ENCODE results near the gene CWC22. TPM values are rescaled to one million over a fixed set of nuclear protein-coding genes. Genes with fewer than 3 reads are reported as not detected.

Gene CWC22
- total RNA-seq, 1 donor from 2014 or later = 18.0 TPM

DNA sequence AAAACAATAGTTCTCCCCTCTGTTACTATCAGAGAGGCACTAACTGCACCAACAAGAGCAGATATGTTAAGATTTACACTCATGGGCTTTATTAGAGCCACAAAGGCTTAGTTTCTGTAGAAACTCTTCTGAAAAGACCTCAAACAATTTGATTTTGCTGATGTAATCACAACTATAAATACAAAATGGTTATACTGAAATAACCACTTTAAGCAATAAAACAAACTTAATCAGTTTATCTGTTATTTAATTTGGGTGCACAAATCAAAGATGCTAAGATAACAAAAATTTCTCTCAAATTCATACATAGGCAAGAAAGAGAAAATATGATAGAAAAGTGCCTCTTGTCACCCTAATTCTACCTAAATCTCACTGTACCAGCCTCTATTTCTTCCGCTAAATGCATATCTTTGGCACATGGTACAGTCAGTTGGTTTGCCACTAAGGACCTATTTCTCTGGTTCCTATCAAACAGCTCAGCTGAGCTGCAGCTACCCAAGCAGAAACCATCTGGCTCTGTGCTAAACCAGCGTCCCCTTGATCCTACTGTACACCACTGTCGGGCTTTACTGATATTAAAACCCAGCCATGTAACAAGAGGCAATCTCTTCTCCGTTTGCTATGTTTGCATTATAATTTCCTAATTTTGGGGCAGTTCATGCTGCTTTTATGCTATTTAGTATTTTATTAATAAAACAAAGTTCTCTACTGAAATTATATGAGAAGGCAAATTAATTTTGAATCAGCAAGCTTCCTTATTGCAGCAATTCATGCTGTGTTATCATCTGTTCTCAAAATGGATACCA is 60.1 kb downstream of the CWC22 start:
- DNase-seq (ENCODE audit: low read depth) = no peak
- Histone ChIP-seq H3K27me3 (ENCODE audit: control insufficient read depth, insufficient read depth, low read length) (no peaks in the 10 kb centered on the region), H3K4me3 (ENCODE audit: low read depth, low read length) (no peak overlapping the region), H3K36me3 (ENCODE audit: control insufficient read depth, insufficient read depth, low read length) (no peaks in the 10 kb centered on the region)
- TF ChIP-seq, protein P1, sequence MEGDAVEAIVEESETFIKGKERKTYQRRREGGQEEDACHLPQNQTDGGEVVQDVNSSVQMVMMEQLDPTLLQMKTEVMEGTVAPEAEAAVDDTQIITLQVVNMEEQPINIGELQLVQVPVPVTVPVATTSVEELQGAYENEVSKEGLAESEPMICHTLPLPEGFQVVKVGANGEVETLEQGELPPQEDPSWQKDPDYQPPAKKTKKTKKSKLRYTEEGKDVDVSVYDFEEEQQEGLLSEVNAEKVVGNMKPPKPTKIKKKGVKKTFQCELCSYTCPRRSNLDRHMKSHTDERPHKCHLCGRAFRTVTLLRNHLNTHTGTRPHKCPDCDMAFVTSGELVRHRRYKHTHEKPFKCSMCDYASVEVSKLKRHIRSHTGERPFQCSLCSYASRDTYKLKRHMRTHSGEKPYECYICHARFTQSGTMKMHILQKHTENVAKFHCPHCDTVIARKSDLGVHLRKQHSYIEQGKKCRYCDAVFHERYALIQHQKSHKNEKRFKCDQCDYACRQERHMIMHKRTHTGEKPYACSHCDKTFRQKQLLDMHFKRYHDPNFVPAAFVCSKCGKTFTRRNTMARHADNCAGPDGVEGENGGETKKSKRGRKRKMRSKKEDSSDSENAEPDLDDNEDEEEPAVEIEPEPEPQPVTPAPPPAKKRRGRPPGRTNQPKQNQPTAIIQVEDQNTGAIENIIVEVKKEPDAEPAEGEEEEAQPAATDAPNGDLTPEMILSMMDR (IDR thresholded peaks at IDR 0.05; ENCODE audit: insufficient read depth, low read length, poor library complexity, severe bottlenecking) = no peak

DNA sequence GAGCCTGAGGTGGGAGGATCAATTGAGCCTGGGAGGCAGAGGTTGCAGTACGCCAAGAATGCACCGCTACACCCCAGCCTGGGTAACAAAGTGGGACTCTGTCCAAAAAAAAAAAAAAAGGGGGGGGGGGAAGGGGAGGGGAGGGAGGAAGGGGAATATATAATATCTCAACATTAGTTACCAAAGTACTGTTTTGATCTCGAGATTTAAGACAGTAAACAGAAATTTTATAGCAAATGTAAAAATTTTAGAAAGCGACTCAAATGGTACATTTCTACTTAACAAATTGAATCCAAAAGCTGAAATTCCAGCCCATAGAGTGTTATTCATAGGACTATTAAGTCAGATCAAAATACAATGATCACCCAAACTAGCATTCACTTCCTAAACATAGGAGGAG is 60.8 kb downstream of the CWC22 start:
- Histone ChIP-seq H3K36me3 (ENCODE audit: control insufficient read depth, insufficient read depth, low read length) (no peaks in the 10 kb centered on the region), H3K4me3 (ENCODE audit: low read depth, low read length) (no peak overlapping the region), H3K27me3 (ENCODE audit: control insufficient read depth, insufficient read depth, low read length) (no peaks in the 10 kb centered on the region)
- TF ChIP-seq, protein P1 (IDR thresholded peaks at IDR 0.05; ENCODE audit: insufficient read depth, low read length, poor library complexity, severe bottlenecking) = no peak
- DNase-seq (ENCODE audit: low read depth) = no peak

DNA sequence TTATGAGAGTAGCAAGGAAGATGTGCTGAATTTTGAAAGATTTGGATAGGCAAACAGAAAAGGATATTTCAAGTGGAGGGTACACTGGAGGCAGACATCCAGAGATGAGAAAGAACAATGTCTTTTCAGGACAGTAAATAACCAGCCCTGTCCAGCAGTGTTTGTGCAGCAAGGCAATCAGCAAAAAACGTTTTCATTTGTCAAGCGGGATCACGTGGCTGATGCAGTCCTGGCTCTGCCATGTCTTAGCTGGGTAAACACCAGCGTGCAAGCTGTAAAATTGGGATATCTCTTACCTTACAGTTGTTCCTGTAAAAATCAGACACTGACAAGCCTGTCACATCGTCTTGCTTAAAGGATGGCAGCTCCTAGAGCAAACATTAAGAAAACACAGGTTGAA is 67.8 kb downstream of the CWC22 start:
- no peaks in the 10 kb centered on the region for H3K27me3 ChIP-seq (ENCODE audit: control insufficient read depth, insufficient read depth, low read length)
- no peak overlapping the region for H3K4me3 ChIP-seq (ENCODE audit: low read depth, low read length)
- DNase-seq (ENCODE audit: low read depth) = no peak
- TF ChIP-seq, protein P1 (IDR thresholded peaks at IDR 0.05; ENCODE audit: insufficient read depth, low read length, poor library complexity, severe bottlenecking) = no peak
- H3K36me3 ChIP-seq (ENCODE audit: control insufficient read depth, insufficient read depth, low read length) = no peaks in the 10 kb centered on the region

DNA sequence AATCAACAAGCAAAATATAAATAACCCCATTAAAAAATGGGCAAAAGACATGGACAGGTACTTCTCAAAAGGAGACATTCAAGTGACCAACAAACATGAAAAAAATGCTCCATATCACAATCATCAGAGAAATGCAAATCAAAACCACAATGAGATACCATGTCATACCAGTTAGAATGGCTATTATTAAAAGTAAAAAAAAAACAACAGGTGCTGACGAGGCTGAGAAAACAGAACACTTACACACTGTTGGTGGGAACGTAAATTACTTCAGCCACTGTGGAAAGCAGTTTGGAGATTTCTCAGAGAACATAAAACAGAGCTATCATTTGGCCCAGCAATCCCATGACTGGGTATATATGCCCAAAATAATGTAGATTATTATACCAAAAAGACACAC is 69.1 kb downstream of the CWC22 start:
- Histone ChIP-seq H3K4me3 (ENCODE audit: low read depth, low read length) (no peak overlapping the region), H3K27me3 (ENCODE audit: control insufficient read depth, insufficient read depth, low read length) (no peaks in the 10 kb centered on the region), H3K36me3 (ENCODE audit: control insufficient read depth, insufficient read depth, low read length) (no peaks in the 10 kb centered on the region)
- DNase-seq (ENCODE audit: low read depth) = no peak
- TF ChIP-seq, protein P1 (IDR thresholded peaks at IDR 0.05; ENCODE audit: insufficient read depth, low read length, poor library complexity, severe bottlenecking) = no peak

DNA sequence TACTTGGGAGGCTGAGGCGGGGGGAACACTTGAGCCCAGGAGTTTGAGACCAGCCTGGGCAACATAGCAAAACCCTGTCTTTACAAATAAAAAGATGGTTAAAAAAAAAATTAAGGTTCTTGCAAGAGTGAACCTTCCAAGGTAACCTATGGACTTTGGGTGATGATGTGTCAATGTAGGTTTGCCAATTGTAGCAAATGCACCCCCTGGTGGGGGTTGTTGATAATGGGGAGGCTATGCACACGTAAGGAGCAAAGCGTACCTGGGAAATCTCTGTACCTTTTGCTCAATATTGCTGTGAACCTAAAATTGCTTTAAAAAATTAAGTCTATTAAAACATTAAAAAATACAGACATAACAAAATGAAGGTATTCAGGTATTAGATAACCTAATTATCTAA is 70.4 kb downstream of the CWC22 start:
- Histone ChIP-seq H3K36me3 (ENCODE audit: control insufficient read depth, insufficient read depth, low read length) (no peaks in the 10 kb centered on the region), H3K27me3 (ENCODE audit: control insufficient read depth, insufficient read depth, low read length) (no peaks in the 10 kb centered on the region), H3K4me3 (ENCODE audit: low read depth, low read length) (no peak overlapping the region)
- no peak for DNase-seq (ENCODE audit: low read depth)
- TF ChIP-seq, protein P1 (IDR thresholded peaks at IDR 0.05; ENCODE audit: insufficient read depth, low read length, poor library complexity, severe bottlenecking) = peak; percentile 47

DNA sequence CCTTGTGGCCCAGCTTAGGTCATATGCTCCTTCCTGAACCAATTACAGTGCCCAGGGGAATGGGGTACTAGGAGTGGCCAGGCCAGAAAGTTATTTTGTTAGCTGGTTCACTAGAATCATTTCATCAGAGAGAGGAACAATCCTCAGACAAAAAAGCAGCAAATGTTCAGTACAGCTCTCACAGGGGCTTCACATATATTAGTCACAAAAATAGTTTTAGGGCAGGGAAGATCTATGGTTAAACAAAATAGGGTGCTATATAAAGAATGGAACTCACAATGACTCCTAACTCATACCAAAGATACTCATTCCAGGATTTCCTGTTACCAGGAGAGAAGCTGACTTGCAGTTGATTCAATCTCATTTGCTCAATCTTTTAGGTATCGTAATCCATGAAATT is 71.0 kb downstream of the CWC22 start:
- Histone ChIP-seq H3K36me3 (ENCODE audit: control insufficient read depth, insufficient read depth, low read length) (no peaks in the 10 kb centered on the region), H3K4me3 (ENCODE audit: low read depth, low read length) (no peak overlapping the region), H3K27me3 (ENCODE audit: control insufficient read depth, insufficient read depth, low read length) (no peaks in the 10 kb centered on the region)
- no peak for DNase-seq (ENCODE audit: low read depth)
- TF ChIP-seq, protein P1 (IDR thresholded peaks at IDR 0.05; ENCODE audit: insufficient read depth, low read length, poor library complexity, severe bottlenecking) = no peak

Data from kidney epithelial cell (primary cell).